GM18511 (cell line): Measurements from ENCODE around the gene TMEM253.

ENCODE experiments used
- ATAC-seq: cut with Tn5 transposase; IDR thresholded peaks from one replicate; pipeline ENCODE4 v1.9.1; 2021; ENCODE audit warnings: mild to moderate bottlenecking, moderate library complexity; ENCODE audit not compliant: unreplicated experiment

TMEM253 gene

DNA sequence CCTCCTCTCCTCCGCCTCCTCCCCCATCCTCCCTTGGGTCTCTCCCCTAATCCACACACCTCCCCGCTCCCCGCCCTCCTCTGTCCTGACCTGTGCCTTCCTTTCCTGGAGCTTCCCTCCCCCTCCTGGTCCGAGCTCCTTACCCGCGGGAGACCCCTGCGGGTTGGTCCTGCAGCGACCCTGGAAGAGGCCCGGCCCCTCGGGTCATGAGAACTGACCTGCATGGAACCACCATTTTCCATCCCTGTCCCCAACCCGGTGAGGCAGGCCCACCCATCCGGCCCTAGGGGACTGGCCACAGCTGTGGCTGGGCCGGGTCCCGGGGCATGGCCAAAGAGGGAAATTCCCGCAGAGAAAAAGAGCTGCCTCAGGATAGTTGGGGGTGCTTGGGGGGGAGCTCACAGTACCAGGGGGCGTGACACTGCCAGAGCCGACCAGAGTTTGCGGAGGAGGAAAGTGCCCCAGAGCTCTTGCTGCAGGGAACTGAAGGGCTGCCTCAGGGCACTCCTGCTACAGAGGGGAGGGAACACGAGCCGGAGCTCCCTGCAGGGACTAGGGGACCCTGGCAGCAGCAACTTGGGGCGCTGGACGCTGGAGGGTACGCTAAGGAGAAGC lies 30.1 kb upstream of the TMEM253 start:
- peak; percentile 33 for ATAC-seq

DNA sequence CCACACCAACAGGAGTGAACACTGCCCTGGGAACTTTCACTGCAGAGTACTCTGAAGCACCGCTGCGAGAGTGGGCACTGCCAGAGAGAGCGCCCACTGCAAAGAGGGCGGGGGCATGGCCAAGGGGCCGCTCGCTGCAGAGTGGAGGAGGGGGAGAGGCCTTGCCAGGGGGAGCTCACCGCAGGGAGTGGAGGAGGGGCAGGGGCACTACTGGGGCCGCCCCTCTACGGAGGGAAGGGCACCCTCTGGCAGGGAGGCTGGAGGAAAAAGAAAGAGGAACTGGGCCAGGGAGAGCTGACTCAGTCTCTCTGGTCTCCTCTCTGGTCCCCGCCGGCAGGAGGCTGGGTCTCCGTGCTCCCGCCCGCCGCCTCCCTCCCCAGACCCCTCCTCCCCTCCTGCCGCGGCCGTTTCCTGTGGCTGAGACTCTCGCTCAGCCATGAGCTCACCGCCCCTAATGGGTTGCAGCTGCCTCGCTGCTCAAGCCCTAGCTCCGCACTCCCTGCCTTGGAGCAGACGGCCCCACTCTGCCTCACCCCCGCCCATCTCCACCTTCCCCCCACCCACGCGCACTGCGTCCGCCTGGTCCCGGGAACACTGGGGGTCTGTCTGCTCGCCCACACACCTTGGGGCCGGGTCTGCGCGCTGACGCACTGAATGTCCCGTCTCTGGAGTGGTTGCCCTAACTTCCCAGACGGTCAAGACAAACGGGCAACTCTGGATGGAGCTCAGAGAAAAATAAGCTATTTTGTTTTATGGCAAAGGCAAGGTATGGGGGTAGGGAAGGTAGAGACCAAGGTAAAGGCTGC lies 29.4 kb upstream of the TMEM253 start:
- ATAC-seq: peak; percentile 77

GRCh38 chr14:21072031-21072473 lies 28.8 kb upstream of the TMEM253 start:
- no peak for ATAC-seq

- ATAC-seq: no peak
These were observed 28.0 kb upstream of the TMEM253 start for GRCh38 chr14:21072781-21073339.

- no peak for ATAC-seq
These were observed 26.9 kb upstream of the TMEM253 start for GRCh38 chr14:21073921-21074320.

- no peak for ATAC-seq
These were observed 26.2 kb upstream of the TMEM253 start for GRCh38 chr14:21074398-21075272.

GRCh38 chr14:21075719-21076437 lies 25.0 kb upstream of the TMEM253 start:
- ATAC-seq: no peak

GRCh38 chr14:21077672-21078071 lies 23.2 kb upstream of the TMEM253 start:
- no peak for ATAC-seq

GRCh38 chr14:21078287-21078686 lies 22.6 kb upstream of the TMEM253 start:
- ATAC-seq: no peak

GRCh38 chr14:21078726-21079125 lies 22.1 kb upstream of the TMEM253 start:
- no peak for ATAC-seq

DNA sequence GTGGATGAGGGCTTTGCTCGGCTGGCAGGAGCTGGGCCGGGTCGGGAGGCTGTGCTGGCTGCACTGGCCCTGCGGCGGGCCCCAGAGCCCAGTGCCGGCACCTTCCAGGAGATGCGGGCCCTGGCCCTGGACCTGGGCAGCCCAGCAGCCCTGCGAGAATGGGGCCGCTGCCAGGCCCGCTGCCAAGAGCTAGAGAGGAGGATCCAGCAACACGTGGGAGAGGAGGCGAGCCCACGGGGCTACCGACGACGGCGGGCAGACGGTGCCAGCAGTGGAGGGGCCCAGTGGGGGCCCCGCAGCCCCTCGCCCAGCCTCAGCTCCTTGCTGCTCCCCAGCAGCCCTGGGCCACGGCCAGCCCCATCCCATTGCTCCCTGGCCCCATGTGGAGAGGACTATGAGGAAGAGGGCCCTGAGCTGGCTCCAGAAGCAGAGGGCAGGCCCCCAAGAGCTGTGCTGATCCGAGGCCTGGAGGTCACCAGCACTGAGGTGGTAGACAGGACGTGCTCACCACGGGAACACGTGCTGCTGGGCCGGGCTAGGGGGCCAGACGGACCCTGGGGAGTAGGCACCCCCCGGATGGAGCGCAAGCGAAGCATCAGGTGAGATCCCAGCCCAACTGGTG lies 19.2 kb upstream of the TMEM253 start:
- no peak for ATAC-seq

DNA sequence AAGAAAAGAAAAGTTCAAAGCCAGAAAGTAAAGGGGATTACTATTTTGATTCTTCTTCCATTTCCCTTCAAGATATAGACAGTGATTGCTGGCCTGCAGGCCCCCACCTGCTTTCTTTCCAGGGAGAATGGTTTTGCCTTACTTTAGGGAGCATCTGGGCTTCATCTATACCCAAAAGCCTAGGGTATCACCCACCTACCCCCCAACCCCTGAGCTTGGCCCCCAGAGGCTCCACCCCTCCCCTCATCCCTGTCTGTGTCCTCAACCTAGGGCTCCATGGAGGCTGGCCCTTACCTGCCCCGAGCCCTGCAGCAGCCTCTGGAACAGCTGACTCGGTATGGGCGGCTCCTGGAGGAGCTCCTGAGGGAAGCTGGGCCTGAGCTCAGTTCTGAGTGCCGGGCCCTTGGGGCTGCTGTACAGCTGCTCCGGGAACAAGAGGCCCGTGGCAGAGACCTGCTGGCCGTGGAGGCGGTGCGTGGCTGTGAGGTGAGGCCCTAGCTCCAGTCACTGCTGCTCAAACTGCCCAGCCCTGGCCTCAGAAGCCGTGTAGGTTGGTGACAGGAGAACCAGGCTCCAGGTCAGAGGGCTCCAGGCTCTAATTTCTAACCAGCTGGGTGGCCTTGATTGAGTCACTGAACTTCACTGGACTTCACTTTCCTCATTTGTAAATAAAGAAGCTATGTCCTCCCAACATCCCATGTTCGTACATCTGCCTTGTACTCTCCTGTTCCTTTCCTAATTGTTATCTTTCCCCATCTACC lies 17.1 kb upstream of the TMEM253 start:
- no peak for ATAC-seq

- no peak for ATAC-seq
These were observed 16.5 kb upstream of the TMEM253 start for GRCh38 chr14:21084396-21084795.

DNA sequence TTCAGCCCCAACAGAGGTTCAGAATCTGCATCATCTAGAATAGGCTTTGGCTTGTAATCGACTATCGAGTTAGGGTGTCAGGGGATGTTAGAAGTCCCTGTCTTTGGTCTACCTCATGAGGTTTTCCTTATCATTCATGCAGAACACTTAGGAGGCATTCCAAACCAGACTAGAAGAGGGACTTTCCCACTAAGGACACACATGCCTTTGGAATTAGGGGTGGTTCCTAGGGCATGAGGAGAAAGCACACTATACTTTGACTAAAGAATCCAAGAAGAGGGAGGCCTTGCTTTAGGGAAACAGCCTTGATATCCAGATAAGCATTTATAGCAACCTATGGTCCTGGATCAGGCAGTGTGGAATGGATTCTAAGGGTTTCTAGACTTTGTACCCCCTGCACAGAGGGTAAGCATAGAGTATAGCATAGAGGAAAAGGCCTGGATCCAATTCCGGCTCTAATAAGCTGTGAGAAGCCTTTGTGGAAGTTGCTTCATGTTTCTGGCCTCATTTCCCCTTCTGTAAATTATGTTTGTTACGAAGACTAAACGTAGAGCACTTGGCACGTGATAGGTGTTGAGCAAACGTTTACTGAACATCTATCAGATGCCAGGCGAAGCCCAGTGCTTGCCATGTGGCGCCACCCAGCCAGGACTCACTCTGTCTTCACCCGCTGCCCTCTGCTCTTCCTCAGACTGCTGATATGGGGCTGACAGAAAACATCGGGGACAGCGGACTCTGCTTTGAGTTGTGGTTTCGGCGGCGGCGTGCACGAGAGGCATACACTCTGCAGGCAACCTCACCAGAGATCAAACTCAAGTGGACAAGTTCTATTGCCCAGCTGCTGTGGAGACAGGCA lies 15.6 kb upstream of the TMEM253 start:
- ATAC-seq: no peak

DNA sequence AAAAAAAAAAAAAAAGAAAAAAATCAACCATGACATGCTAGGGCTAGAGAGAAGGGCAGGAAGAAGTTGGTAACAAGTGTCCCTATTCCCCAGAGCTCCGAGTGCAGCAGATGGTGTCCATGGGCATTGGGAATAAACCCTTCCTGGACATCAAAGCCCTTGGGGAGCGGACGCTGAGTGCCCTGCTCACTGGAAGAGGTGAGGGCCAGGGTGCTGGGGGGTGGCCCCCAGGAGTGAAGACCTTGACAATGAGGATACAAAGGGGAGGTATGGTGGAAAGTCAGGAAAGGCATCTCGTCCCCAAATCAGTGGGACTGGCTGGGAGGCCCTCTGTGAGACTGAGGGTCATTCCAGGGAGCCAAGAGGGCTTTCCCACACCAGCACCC lies 14.0 kb upstream of the TMEM253 start:
- ATAC-seq: no peak

GRCh38 chr14:21087294-21088091 lies 13.4 kb upstream of the TMEM253 start:
- ATAC-seq: peak; percentile 75

GRCh38 chr14:21088687-21089086 lies 12.2 kb upstream of the TMEM253 start:
- no peak for ATAC-seq

GRCh38 chr14:21089271-21089670 lies 11.6 kb upstream of the TMEM253 start:
- no peak for ATAC-seq
